Endothelial cell of umbilical vein (primary cell): ENCODE results near the gene RPL22L1. TPM values are rescaled to one million over a fixed set of nuclear protein-coding genes. Genes with fewer than 3 reads are reported as not detected.
"Not testable (repeated sequence)": the region's sequence is repeated elsewhere in the genome, so short reads cannot be mapped to it uniquely, and the experiment has no call there.

Source experiments
- BruUV-seq: library from RNA; stranded (reverse); fragments of 400-500 nt; replicated peaks from 2 replicates; lab custom pipeline; 2021; lab: Mats Ljungman, UMichigan
- CTCF ChIA-PET: fragments of 300-600, 350-600 bp; sonication (Branson Sonifier 250); formaldehyde crosslinking; loops from one replicate; lab custom pipeline; 2021; ENCODE audit warnings: antibody characterized with exemption, inconsistent platforms; lab: Charles Lee
- POLR2A ChIA-PET: fragments of 300-600, 350-600 bp; sonication (Branson Sonifier 250); formaldehyde crosslinking; loops from one replicate; lab custom pipeline; 2021; ENCODE audit warnings: antibody characterized with exemption, inconsistent platforms; lab: Charles Lee
- DNase-seq: peaks from one replicate; pipeline ENCODE4 v3.0.0-alpha.2; 2011; ENCODE audit warnings: low read depth, low spot score
- FAIRE-seq: peaks from 2 replicates; lab custom pipeline; 2011; peaks lifted over from hg19 to GRCh38; lab: Jason Lieb, UNC
- H2AFZ ChIP-seq: 2 replicates; pipeline ENCODE4 v1.6.0; 2012; ENCODE audit warnings: low read depth, low read length, control low read depth, inconsistent platforms
- H3K27ac ChIP-seq: 2 replicates; pipeline ENCODE4 v1.5.1; 2011; ENCODE audit warnings: low read depth, mild to moderate bottlenecking, control low read depth, low read length, moderate library complexity; ENCODE audit not compliant: insufficient read depth
- H3K27me3 ChIP-seq, 2 experiments: 2 replicates each; pipeline versions ENCODE4 v1.6.0 to v1.6.1; 2011; ENCODE audit warnings: low read length in 2 of 2, mixed read lengths in 1 of 2; ENCODE audit not compliant: control insufficient read depth in 2 of 2, insufficient read depth in 2 of 2
- H3K36me3 ChIP-seq, 2 experiments: 2 replicates in 1 of 2; 3 replicates in 1 of 2; pipeline ENCODE4 v1.5.1; 2011; ENCODE audit warnings: low read length in 2 of 2, mild to moderate bottlenecking in 1 of 2, moderate library complexity in 1 of 2; ENCODE audit not compliant: control insufficient read depth in 2 of 2, insufficient read depth in 2 of 2; ENCODE audit errors: extremely low read depth in 1 of 2
- H3K4me1 ChIP-seq: 3 replicates; pipeline ENCODE4 v1.5.1; 2011; ENCODE audit warnings: mild to moderate bottlenecking, low read length; ENCODE audit not compliant: control insufficient read depth, insufficient read depth; ENCODE audit errors: extremely low read depth
- H3K4me2 ChIP-seq: 2 replicates; pipeline ENCODE4 v1.6.1; 2011; ENCODE audit warnings: low read length, control low read depth, mixed read lengths; ENCODE audit not compliant: insufficient read depth
- H3K4me3 ChIP-seq, 3 experiments: fragments of 200-600 bp in 1 of 3; sonication (generic), shearing (Covaris generic) in 1 of 3; replicated peaks in 1 of 3; 2 replicates each; pipeline ENCODE4 v1.5.1; 2011 to 2016; ENCODE audit warnings: control low read depth in 3 of 3, low read length in 3 of 3, mild to moderate bottlenecking in 2 of 3, inconsistent platforms in 1 of 3, low read depth in 1 of 3, moderate library complexity in 1 of 3; ENCODE audit not compliant: insufficient read depth in 1 of 3
- H3K79me2 ChIP-seq: 2 replicates; pipeline ENCODE4 v1.6.0; 2012; ENCODE audit warnings: low read length, inconsistent platforms; ENCODE audit not compliant: control insufficient read depth, insufficient read depth
- H3K9ac ChIP-seq: replicated peaks from 2 replicates; pipeline ENCODE3; 2011; ENCODE audit warnings: low read length, control low read depth; ENCODE audit not compliant: insufficient read depth; ENCODE audit errors: extremely low read depth
- H3K9me1 ChIP-seq: replicated peaks from 3 replicates; pipeline ENCODE4 v1.6.0; 2011; ENCODE audit warnings: mild to moderate bottlenecking, low read length; ENCODE audit not compliant: control insufficient read depth, insufficient read depth; ENCODE audit errors: extremely low read depth
- H3K9me3 ChIP-seq: replicated peaks from 2 replicates; pipeline ENCODE4 v1.5.1; 2012; ENCODE audit warnings: low read length, inconsistent platforms; ENCODE audit not compliant: control insufficient read depth, insufficient read depth
- H4K20me1 ChIP-seq: replicated peaks from 2 replicates; pipeline ENCODE3; 2011; ENCODE audit warnings: mild to moderate bottlenecking, low read length; ENCODE audit not compliant: control insufficient read depth, insufficient read depth; ENCODE audit errors: extremely low read depth
- EZH2 ChIP-seq: IDR thresholded peaks from 2 replicates; pipeline ENCODE4 v1.6.1; 2012; ENCODE audit warnings: borderline replicate concordance, low read depth, mild to moderate bottlenecking, moderate library complexity, low read length, inconsistent platforms; ENCODE audit not compliant: severe bottlenecking
- FOS ChIP-seq: IDR thresholded peaks from 2 replicates; pipeline ENCODE4 v1.6.1; 2011; ENCODE audit warnings: mild to moderate bottlenecking, low read length, moderate library complexity, borderline replicate concordance; ENCODE audit not compliant: insufficient read depth
- GATA2 ChIP-seq: IDR thresholded peaks from 2 replicates; pipeline ENCODE4 v1.7.0; 2011; ENCODE audit warnings: low read depth, mild to moderate bottlenecking, moderate library complexity, mixed read lengths, low read length; ENCODE audit not compliant: insufficient read length, insufficient read depth
- JUN ChIP-seq: IDR thresholded peaks from 2 replicates; pipeline ENCODE4 v1.6.1; 2011; ENCODE audit warnings: borderline replicate concordance, low read depth; ENCODE audit not compliant: insufficient read length, insufficient read depth
- MYC ChIP-seq: IDR thresholded peaks from one replicate; pipeline ENCODE4 v1.6.1; 2011; ENCODE audit warnings: mild to moderate bottlenecking, low read depth, low read length
- POLR2A ChIP-seq: IDR thresholded peaks from 2 replicates; pipeline ENCODE4 v1.6.1; 2012; ENCODE audit warnings: low read depth, mild to moderate bottlenecking, control low read depth, low read length
- POLR2AphosphoS5 ChIP-seq: IDR thresholded peaks from 2 replicates; pipeline ENCODE4 v1.6.1; 2012; ENCODE audit warnings: low read depth, mild to moderate bottlenecking, control low read depth, low read length, moderate library complexity; ENCODE audit not compliant: insufficient read depth
- dilution Hi-C: fragments of 300-500 bp; cut with MboI; formaldehyde crosslinking; loops from one replicate; pipeline ENCODE4 v1.15.0; 2019; ENCODE audit warnings: low sequenced_read_pairs; ENCODE audit not compliant: extremely low pct_ligation_motif_present
- intact Hi-C: fragments of 100-400 bp; cut with micrococcal nuclease; formaldehyde crosslinking; loops from one replicate; pipeline ENCODE4 v1.10.0; 2022
- polyA plus RNA-seq, 4 experiments: library from polyadenylated mRNA; depleted of rRNA in 3 of 4; stranded (reverse) in 3 of 4; unstranded in 1 of 4; fragments of >200 nt; gene quantifications; 2 replicates each; pipeline versions ENCODE4 v1.2.1 to v1.2.3, GENCODE V29; 2011 to 2012; ENCODE audit warnings: missing spikeins in 1 of 4
- total RNA-seq: library from RNA; stranded (reverse); gene quantifications from 2 replicates; pipeline ENCODE4 v1.2.3, GENCODE V29; 2021
- TF ChIP-seq, protein P1 (sequence below), 2 donors: IDR thresholded peaks; 1 replicate in 1 of 2; 2 replicates in 1 of 2; pipeline ENCODE4 v1.5.1; 2011; ENCODE audit warnings: low read length in 2 of 2, mild to moderate bottlenecking in 2 of 2, moderate library complexity in 2 of 2, control low read depth in 1 of 2, inconsistent platforms in 1 of 2, low read depth in 1 of 2; ENCODE audit not compliant: insufficient read depth in 1 of 2; ENCODE audit errors: extremely low read depth in 1 of 2
- TF ChIP-seq, protein P2 (sequence below): IDR thresholded peaks from 2 replicates; pipeline ENCODE4 v1.6.1; 2011; ENCODE audit not compliant: insufficient read depth, insufficient read length

Gene RPL22L1
- total and polyA plus RNA-seq, 2 donors (not counting 3 experiments of a cell fraction or from before 2014, with no cell fraction given) = 65.0 to 176 TPM

DNA sequence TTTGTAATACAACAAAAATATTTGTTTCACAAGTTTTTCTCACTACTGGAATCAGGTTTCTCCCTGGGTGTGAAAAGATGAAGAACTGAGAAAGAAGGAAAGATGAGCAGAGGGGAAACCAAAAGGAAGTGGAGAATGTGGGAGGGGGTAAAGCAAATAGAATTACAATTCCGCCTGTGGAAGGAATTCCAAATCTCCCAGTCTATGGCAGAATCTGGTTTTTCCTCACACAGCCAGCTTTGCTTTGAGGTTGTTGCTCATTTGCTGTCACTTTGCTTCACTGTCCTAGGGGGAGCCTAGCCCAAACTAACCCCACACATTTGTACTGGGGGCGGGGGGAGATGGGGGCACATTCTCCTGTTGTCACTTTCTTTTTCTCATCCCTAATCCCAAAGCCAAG, 43.9 kb downstream of the RPL22L1 start:
- H3K4me2 ChIP-seq = no peak overlapping the region
- dilution Hi-C loops (no loop called here), intact Hi-C loops (no loop called here)
- H3K27ac ChIP-seq = no peak overlapping the region
- no peak overlapping the region for H2AFZ ChIP-seq
- no peaks in the 10 kb centered on the region for H3K9me3 ChIP-seq
- no peaks in the 10 kb centered on the region for H3K79me2 ChIP-seq
- no peaks in the 10 kb centered on the region for H4K20me1 ChIP-seq
- H3K9me1 ChIP-seq = no peaks in the 10 kb centered on the region
- BruUV-seq = no TSS peak
- CTCF ChIA-PET = interaction anchor here (0.8 to 2.2 kb wide), 4 partner anchors 14 to 412 kb away, joined by 3 to 9 read pairs (median 4); no protein-coding TSS in a partner anchor
- no peaks in the 10 kb centered on the region for H3K4me1 ChIP-seq
- POLR2A ChIA-PET = no interaction called here
- DNase-seq (no peak), FAIRE-seq (no peak)
- no peaks in the 10 kb centered on the region for H3K36me3 ChIP-seq
- H3K27me3 ChIP-seq = peaks cover 4 to 7% of the 10 kb centered on the region in 2 experiments
- no peak overlapping the region for H3K4me3 ChIP-seq
- no peak overlapping the region for H3K9ac ChIP-seq
- no peak for TF ChIP-seq JUN
- TF ChIP-seq, protein P1, sequence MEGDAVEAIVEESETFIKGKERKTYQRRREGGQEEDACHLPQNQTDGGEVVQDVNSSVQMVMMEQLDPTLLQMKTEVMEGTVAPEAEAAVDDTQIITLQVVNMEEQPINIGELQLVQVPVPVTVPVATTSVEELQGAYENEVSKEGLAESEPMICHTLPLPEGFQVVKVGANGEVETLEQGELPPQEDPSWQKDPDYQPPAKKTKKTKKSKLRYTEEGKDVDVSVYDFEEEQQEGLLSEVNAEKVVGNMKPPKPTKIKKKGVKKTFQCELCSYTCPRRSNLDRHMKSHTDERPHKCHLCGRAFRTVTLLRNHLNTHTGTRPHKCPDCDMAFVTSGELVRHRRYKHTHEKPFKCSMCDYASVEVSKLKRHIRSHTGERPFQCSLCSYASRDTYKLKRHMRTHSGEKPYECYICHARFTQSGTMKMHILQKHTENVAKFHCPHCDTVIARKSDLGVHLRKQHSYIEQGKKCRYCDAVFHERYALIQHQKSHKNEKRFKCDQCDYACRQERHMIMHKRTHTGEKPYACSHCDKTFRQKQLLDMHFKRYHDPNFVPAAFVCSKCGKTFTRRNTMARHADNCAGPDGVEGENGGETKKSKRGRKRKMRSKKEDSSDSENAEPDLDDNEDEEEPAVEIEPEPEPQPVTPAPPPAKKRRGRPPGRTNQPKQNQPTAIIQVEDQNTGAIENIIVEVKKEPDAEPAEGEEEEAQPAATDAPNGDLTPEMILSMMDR (IDR thresholded peaks at IDR 0.05; ENCODE audit: extremely low read depth in 1 of 2, insufficient read depth in 1 of 2, low read depth in 1 of 2, low read length in 2 of 2) = no peak
- no peak for TF ChIP-seq EZH2
- no peak for TF ChIP-seq MYC
- no peak for TF ChIP-seq GATA2
- TF ChIP-seq POLR2A = no peak
- TF ChIP-seq POLR2AphosphoS5 = no peak
- TF ChIP-seq FOS = no peak
- TF ChIP-seq, protein P2, sequence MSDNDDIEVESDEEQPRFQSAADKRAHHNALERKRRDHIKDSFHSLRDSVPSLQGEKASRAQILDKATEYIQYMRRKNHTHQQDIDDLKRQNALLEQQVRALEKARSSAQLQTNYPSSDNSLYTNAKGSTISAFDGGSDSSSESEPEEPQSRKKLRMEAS = no peak

DNA sequence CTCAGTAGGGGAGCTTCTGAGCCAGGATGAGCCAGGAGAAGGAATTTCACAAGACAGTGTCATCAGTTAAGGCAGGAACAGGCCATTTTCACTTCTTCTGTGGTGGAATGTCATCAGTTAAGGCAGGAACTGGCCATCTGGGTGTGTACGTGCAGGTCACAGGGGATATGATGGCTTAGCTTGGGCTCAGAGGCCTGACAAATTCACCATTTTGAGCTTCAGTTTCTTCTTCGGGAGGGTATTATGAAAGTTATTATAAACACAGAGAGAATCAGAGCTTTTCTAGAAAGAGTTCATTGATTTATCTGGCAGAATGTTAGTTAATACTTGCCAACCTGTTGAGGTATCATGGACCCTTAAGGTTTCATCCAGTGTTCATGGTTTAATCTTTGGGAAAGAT, 46.4 kb downstream of the RPL22L1 start:
- H3K9ac ChIP-seq, H3K27ac ChIP-seq, H3K4me2 ChIP-seq, H3K36me3 ChIP-seq, FAIRE-seq, H3K4me3 ChIP-seq, BruUV-seq, H2AFZ ChIP-seq, H3K9me1 ChIP-seq, H3K4me1 ChIP-seq, dilution Hi-C loops, H3K9me3 ChIP-seq, H3K27me3 ChIP-seq, DNase-seq, intact Hi-C loops, POLR2A ChIA-PET, H3K79me2 ChIP-seq, H4K20me1 ChIP-seq: not testable (repeated sequence)
- CTCF ChIA-PET = interaction anchor here (0.7 to 1.4 kb wide), 3 partner anchors 8 to 410 kb away, joined by 3 to 14 read pairs (median 3); no protein-coding TSS in a partner anchor

DNA sequence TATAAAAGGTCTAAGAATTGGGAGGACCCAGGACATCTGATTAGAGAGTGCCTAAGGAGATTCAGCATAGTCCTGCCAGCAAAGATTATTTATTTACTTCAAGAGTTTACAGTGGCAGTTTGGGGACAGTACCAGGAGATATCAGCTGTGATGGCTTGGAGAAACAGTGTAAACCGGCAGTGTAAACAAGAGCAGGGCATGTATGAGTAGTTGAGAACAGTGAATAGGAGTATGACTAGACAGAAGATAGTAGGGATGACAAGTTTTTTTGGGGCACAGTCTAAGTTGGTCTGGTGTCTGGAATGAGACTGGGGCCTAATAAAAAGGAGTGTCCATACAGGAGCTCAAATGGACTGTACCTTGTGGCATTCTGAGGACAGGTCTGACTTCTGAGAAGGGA, 51.7 kb downstream of the RPL22L1 start:
- H3K4me3 ChIP-seq, CTCF ChIA-PET, H4K20me1 ChIP-seq, H2AFZ ChIP-seq, H3K9me3 ChIP-seq, H3K27me3 ChIP-seq, H3K9me1 ChIP-seq, H3K27ac ChIP-seq, intact Hi-C loops, H3K79me2 ChIP-seq, H3K9ac ChIP-seq, POLR2A ChIA-PET, BruUV-seq, H3K36me3 ChIP-seq, H3K4me2 ChIP-seq, DNase-seq, H3K4me1 ChIP-seq, FAIRE-seq: not testable (repeated sequence)
- dilution Hi-C loops = loop anchor here (10.0 kb wide), 1 partner anchor 374 kb away; no protein-coding TSS in a partner anchor
